WTC11 (cell line): ENCODE data around the gene FITM1. TPM values are rescaled to one million over a fixed set of nuclear protein-coding genes. Genes with fewer than 3 reads are reported as not detected.

Experiments used
- AFF4 ChIP-seq: sonication (generic); formaldehyde crosslinking; IDR thresholded peaks from 2 replicates; pipeline ENCODE4 v1.8.1; 2023; ENCODE audit warnings: mild to moderate bottlenecking, missing genetic modification reagents, borderline replicate concordance
- CTCF ChIP-seq: fragments of 200-600 bp; IDR thresholded peaks from 2 replicates; pipeline ENCODE4 v1.8.0; 2022; ENCODE audit warnings: antibody characterized with exemption
- E2F1 ChIP-seq: sonication (generic); formaldehyde crosslinking; IDR thresholded peaks from 2 replicates; pipeline ENCODE4 v1.8.0; 2022; ENCODE audit warnings: mild to moderate bottlenecking, missing genetic modification reagents
- IRF2 ChIP-seq: sonication (generic); formaldehyde crosslinking; IDR thresholded peaks from 2 replicates; pipeline ENCODE4 v1.8.0; 2022; ENCODE audit warnings: low read depth, missing genetic modification reagents, borderline replicate concordance
- MLX ChIP-seq: sonication (generic); formaldehyde crosslinking; IDR thresholded peaks from 2 replicates; pipeline ENCODE4 v1.8.1; 2023; ENCODE audit warnings: mild to moderate bottlenecking, missing genetic modification reagents, moderate library complexity
- NFE2L1 ChIP-seq: sonication (generic); formaldehyde crosslinking; IDR thresholded peaks from 2 replicates; pipeline ENCODE4 v1.8.1; 2023; ENCODE audit warnings: missing genetic modification reagents
- NFYB ChIP-seq: sonication (generic); formaldehyde crosslinking; conservative IDR thresholded peaks from 2 replicates; pipeline ENCODE4 v1.8.0; 2022; ENCODE audit warnings: low read depth, missing genetic modification reagents
- NR2C2 ChIP-seq: sonication (generic); formaldehyde crosslinking; IDR thresholded peaks from 2 replicates; pipeline ENCODE4 v1.8.0; 2022; ENCODE audit warnings: mild to moderate bottlenecking, missing genetic modification reagents
- PRDM15 ChIP-seq: sonication (generic); formaldehyde crosslinking; IDR thresholded peaks from 2 replicates; pipeline ENCODE4 v1.8.0; 2022; ENCODE audit warnings: missing genetic modification reagents
- RELA ChIP-seq: sonication (generic); formaldehyde crosslinking; IDR thresholded peaks from 2 replicates; pipeline ENCODE4 v1.8.1; 2022; ENCODE audit warnings: missing genetic modification reagents, mild to moderate bottlenecking, borderline replicate concordance
- RORB ChIP-seq: fragments of 250-450 bp; sonication (Bioruptor Pico); IDR thresholded peaks from 2 replicates; pipeline ENCODE4 v1.9.0; 2021; ENCODE audit warnings: mild to moderate bottlenecking
- STAT6 ChIP-seq: sonication (generic); formaldehyde crosslinking; conservative IDR thresholded peaks from 2 replicates; pipeline ENCODE4 v1.8.1; 2023; ENCODE audit warnings: mild to moderate bottlenecking, low read depth, missing genetic modification reagents, moderate library complexity
- TCF7 ChIP-seq: sonication (generic); formaldehyde crosslinking; IDR thresholded peaks from 2 replicates; pipeline ENCODE4 v1.8.0; 2022; ENCODE audit warnings: mild to moderate bottlenecking, low read depth, missing genetic modification reagents, moderate library complexity
- ZNF263 ChIP-seq: sonication (generic); formaldehyde crosslinking; IDR thresholded peaks from 2 replicates; pipeline ENCODE4 v1.8.1; 2022; ENCODE audit warnings: low read depth, mild to moderate bottlenecking, moderate library complexity, missing genetic modification reagents
- ZNF532 ChIP-seq: fragments of 250-450 bp; sonication (Bioruptor Pico); IDR thresholded peaks from 2 replicates; pipeline ENCODE4 v1.9.0; 2021; ENCODE audit warnings: mild to moderate bottlenecking, borderline replicate concordance
- total RNA-seq: library from RNA; stranded (reverse); gene quantifications from 3 replicates; pipeline ENCODE4 v1.2.3, GENCODE V29; 2021

Gene FITM1
- total RNA-seq, 1 experiment from 2014 or later, result not detected

GRCh38 chr14:24093901-24094840 lies 36.3 kb upstream of the FITM1 start, which contains the start of gene PCK2 (continued):
- TF ChIP-seq IRF2 (CRISPR knock-in tag), result no peak
- 0 out of 2 replicates have a peak, but pooled peaks have one; percentile 56 for TF ChIP-seq ZNF532 (CRISPR knock-in tag)
- peak; percentile 86 for TF ChIP-seq TCF7 (CRISPR knock-in tag)
- TF ChIP-seq STAT6 (CRISPR knock-in tag), result no peak
- no peak for TF ChIP-seq MLX
- TF ChIP-seq E2F1 (CRISPR knock-in tag), result peak; percentile 65; the same call in 1 of the 2 replicates
- TF ChIP-seq NFE2L1 (CRISPR knock-in tag), result no peak; the same call in 1 of the 2 replicates
- peak; percentile 85; the same call in 1 of the 2 replicates for TF ChIP-seq PRDM15 (CRISPR knock-in tag)
- no peak for TF ChIP-seq CTCF
- TF ChIP-seq AFF4 (CRISPR knock-in tag), result 0 out of 2 replicates have a peak, but pooled peaks have one; percentile 76
- TF ChIP-seq RORB (CRISPR knock-in tag), result no peak
- peak; percentile 29; the same call in 1 of the 2 replicates for TF ChIP-seq NFYB (CRISPR knock-in tag)
- no peak for TF ChIP-seq NR2C2
- TF ChIP-seq RELA (CRISPR knock-in tag), result peak; percentile 72; the same call in 1 of the 2 replicates
- peak; percentile 16; the same call in 1 of the 2 replicates for TF ChIP-seq ZNF263 (CRISPR knock-in tag)
